ENCODE measurements around the gene SQSTM1.

GRCh38 chr5:179832039-179832745, 11.5 kb downstream of the SQSTM1 start:
- TF ChIP-seq CTCF (IDR thresholded peaks at IDR 0.05; ENCODE audit: insufficient read depth, low read length) (no peak), REST (IDR thresholded peaks at IDR 0.05; ENCODE audit: insufficient replicate concordance, low read depth) (no peak)
